Gastroesophageal sphincter (tissue), 4 donors: Measurements from ENCODE around the gene RAB3C. TPM values are rescaled to one million over a fixed set of nuclear protein-coding genes. Genes with fewer than 3 reads are reported as not detected.

Experiments used
- ATAC-seq: fragments of 150-250 bp; one replicate; pipeline ENCODE4 v1.9.1; 2016; ENCODE audit warnings: mild to moderate bottlenecking, moderate library complexity
- H3K27ac ChIP-seq, 4 donors: fragments of 200-600 bp; sonication (generic) in 3 of 4; 1 replicate in 3 of 4; 2 replicates in 1 of 4; pipeline ENCODE4 v1.5.1; 2016 to 2019
- H3K27me3 ChIP-seq: fragments of 200-600 bp; sonication (generic); one replicate; pipeline ENCODE4 v1.5.1; 2019
- H3K36me3 ChIP-seq, 2 donors: fragments of 200-600 bp; sonication (generic); one replicate each; pipeline ENCODE4 v1.5.1; 2019; ENCODE audit warnings: control low read depth in 1 of 2
- H3K4me1 ChIP-seq, 3 donors: fragments of 200-600 bp; sonication (generic); 1 replicate in 2 of 3; 2 replicates in 1 of 3; pipeline ENCODE4 v1.5.1; 2016 to 2019; ENCODE audit warnings: control low read depth in 2 of 3
- H3K4me3 ChIP-seq, 2 donors: fragments of 200-600 bp; sonication (generic); one replicate each; pipeline ENCODE4 v1.5.1; 2019; ENCODE audit warnings: mild to moderate bottlenecking in 1 of 2, moderate library complexity in 1 of 2
- H3K9me3 ChIP-seq, 3 donors: fragments of 200-600 bp; sonication (generic); one replicate each; pipeline ENCODE4 v1.5.1; 2017 to 2019; ENCODE audit warnings: control low read depth in 2 of 3
- EP300 ChIP-seq: sonication (generic); formaldehyde crosslinking; IDR thresholded peaks from one replicate; pipeline ENCODE4 v1.6.1; 2017; ENCODE audit warnings: antibody characterized with exemption, mild to moderate bottlenecking
- POLR2A ChIP-seq, 2 donors: fragments of 450-650 bp; IDR thresholded peaks; one replicate each; pipeline ENCODE4 v1.6.1; 2017; ENCODE audit warnings: antibody characterized with exemption in 2 of 2, mild to moderate bottlenecking in 2 of 2, moderate library complexity in 1 of 2
- POLR2AphosphoS5 ChIP-seq: sonication (generic); formaldehyde crosslinking; IDR thresholded peaks from one replicate; pipeline ENCODE4 v1.6.1; 2017; ENCODE audit warnings: antibody characterized with exemption
- WGBS, 2 donors: methylation state at CpG; one replicate each; pipeline ENCODE4 v1.1.5; 2018; ENCODE audit warnings: low coverage in 1 of 2; 5-methylcytosine and 5-hydroxymethylcytosine counted together
- total RNA-seq, 4 donors: library from RNA; depleted of rRNA; stranded (reverse); fragments of >200 nt; gene quantifications; one replicate each; pipeline ENCODE4 v1.1.0, GENCODE V29; 2016
- TF ChIP-seq, protein P1 (sequence below), 4 experiments: fragments of 200-600 bp in 2 of 4; fragments of 450-650 bp in 2 of 4; sonication (generic) in 1 of 4; IDR thresholded peaks; one replicate each; pipeline ENCODE4 v1.5.1; 2017 to 2019; ENCODE audit warnings: antibody characterized with exemption in 4 of 4, mild to moderate bottlenecking in 2 of 4, moderate library complexity in 2 of 4

Gene RAB3C
- total RNA-seq, 4 donors from 2014 or later = 0.16 to 3.5 (median 2.1) TPM

DNA sequence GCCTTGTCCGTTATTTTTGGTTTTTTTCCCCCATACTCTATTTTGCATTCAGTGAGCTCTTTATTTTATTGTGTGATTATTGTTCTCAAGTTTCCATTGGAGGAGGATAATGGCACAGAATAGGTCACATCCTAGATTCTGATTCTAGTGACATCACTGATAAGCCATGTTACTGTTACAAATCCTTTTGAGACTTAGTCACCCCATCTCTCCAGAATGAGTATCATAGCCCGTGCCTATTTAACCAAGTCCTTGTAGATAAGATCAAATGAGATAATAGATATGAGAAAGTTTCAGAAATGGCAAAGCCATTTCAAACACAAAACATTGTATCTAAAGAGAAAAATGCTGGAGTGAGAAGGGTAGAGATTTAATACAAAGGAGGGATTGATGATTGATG lies 242.6 kb downstream of the RAB3C start:
- TF ChIP-seq POLR2A (IDR thresholded peaks at IDR 0.05) = no peak
- TF ChIP-seq EP300 = no peak
- TF ChIP-seq, protein P1, sequence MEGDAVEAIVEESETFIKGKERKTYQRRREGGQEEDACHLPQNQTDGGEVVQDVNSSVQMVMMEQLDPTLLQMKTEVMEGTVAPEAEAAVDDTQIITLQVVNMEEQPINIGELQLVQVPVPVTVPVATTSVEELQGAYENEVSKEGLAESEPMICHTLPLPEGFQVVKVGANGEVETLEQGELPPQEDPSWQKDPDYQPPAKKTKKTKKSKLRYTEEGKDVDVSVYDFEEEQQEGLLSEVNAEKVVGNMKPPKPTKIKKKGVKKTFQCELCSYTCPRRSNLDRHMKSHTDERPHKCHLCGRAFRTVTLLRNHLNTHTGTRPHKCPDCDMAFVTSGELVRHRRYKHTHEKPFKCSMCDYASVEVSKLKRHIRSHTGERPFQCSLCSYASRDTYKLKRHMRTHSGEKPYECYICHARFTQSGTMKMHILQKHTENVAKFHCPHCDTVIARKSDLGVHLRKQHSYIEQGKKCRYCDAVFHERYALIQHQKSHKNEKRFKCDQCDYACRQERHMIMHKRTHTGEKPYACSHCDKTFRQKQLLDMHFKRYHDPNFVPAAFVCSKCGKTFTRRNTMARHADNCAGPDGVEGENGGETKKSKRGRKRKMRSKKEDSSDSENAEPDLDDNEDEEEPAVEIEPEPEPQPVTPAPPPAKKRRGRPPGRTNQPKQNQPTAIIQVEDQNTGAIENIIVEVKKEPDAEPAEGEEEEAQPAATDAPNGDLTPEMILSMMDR (IDR thresholded peaks at IDR 0.05) = no peak
- TF ChIP-seq POLR2AphosphoS5 = no peak
- Histone ChIP-seq H3K27me3 (no peaks in the 10 kb centered on the region), H3K4me1 (no peaks in the 10 kb centered on the region), H3K9me3 (no peaks in the 10 kb centered on the region), H3K36me3 (no peaks in the 10 kb centered on the region), H3K27ac (no peak overlapping the region), H3K4me3 (no peak overlapping the region)
- 78 to 93% methylated on average over 2 of the region's 2 CpGs for WGBS, 2 donors
- no peak for ATAC-seq

DNA sequence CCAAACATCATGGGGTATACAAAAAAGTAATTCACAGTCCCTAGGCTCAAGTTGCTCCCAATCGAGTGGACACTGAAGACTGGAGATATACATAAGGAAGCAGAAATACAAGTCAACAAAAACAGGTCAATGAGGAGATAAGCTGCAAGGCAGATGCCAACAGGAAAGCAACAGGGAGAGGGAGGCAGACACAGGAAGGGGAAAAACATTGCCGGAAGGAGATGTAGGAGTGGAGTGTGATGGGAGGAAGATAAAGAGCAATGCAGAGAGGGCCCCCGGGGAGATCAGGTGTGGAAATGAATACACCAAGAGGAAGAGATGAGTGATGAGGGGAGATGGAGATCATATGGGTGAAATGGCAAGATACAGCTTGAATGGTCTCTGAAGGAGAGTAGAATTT lies 243.0 kb downstream of the RAB3C start:
- TF ChIP-seq EP300 (no peak), POLR2A (IDR thresholded peaks at IDR 0.05) (no peak), POLR2AphosphoS5 (no peak)
- TF ChIP-seq, protein P1 (IDR thresholded peaks at IDR 0.05) = no peak
- 57 to 72% methylated on average over 3 of the region's 3 CpGs for WGBS, 2 donors
- ATAC-seq = no peak

DNA sequence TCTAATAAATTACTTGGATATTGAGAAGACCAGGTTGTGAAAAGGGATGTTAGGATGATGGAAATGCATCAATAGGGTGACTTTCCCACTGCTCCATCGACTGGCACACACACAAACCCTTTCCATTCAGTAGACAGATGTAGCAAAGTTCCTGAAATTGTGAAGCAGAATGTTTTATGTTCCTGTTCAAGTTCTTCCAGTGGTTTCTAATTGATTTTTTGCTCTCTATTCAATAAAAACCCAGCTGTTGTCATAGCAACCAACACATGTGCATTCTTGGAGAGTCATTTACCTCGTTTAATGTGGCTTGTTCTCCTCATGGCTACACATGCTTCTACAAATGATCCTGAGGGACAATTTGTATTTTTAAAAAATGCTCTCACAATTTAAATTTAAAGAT lies 244.6 kb downstream of the RAB3C start:
- 45 to 46% methylated on average over 2 of the region's 2 CpGs for WGBS, 2 donors
- Histone ChIP-seq H3K4me3 (no peak overlapping the region), H3K27ac (no peak overlapping the region), H3K27me3 (no peaks in the 10 kb centered on the region), H3K9me3 (no peaks in the 10 kb centered on the region), H3K36me3 (no peaks in the 10 kb centered on the region), H3K4me1 (no peaks in the 10 kb centered on the region)
- no peak for TF ChIP-seq POLR2AphosphoS5
- TF ChIP-seq EP300 = no peak
- no peak for TF ChIP-seq POLR2A (IDR thresholded peaks at IDR 0.05)
- TF ChIP-seq, protein P1 (IDR thresholded peaks at IDR 0.05) = no peak
- no peak for ATAC-seq

More for the DNA sequence above, 243.0 kb downstream of the RAB3C start:
- no peak overlapping the region for H3K27ac ChIP-seq
- no peaks in the 10 kb centered on the region for H3K4me1 ChIP-seq
- no peak overlapping the region for H3K4me3 ChIP-seq
- no peaks in the 10 kb centered on the region for H3K9me3 ChIP-seq
- no peaks in the 10 kb centered on the region for H3K27me3 ChIP-seq
- H3K36me3 ChIP-seq = no peaks in the 10 kb centered on the region

- no peak for ATAC-seq
- Histone ChIP-seq H3K36me3 (no peaks in the 10 kb centered on the region), H3K9me3 (no peaks in the 10 kb centered on the region), H3K4me1 (no peaks in the 10 kb centered on the region), H3K4me3 (no peak overlapping the region), H3K27me3 (no peaks in the 10 kb centered on the region), H3K27ac (no peak overlapping the region)
- TF ChIP-seq EP300 (no peak), POLR2A (IDR thresholded peaks at IDR 0.05) (no peak), POLR2AphosphoS5 (no peak)
- TF ChIP-seq, protein P1 (IDR thresholded peaks at IDR 0.05) = no peak
- 53 to 100% methylated on average over 3 to 4 of the region's 4 CpGs for WGBS, 2 donors
These were observed 245.4 kb downstream of the RAB3C start for GRCh38 chr5:58828258-58828657.

GRCh38 chr5:58834242-58835225 lies 251.7 kb downstream of the RAB3C start:
- H3K9me3 ChIP-seq = peaks cover 0 to 20% (median 0%) of the 10 kb centered on the region in 3 donors
- no peak overlapping the region for H3K27ac ChIP-seq
- TF ChIP-seq, protein P1 (IDR thresholded peaks at IDR 0.05) = no peak
- TF ChIP-seq EP300 (no peak), POLR2AphosphoS5 (no peak)
- no peak overlapping the region for H3K4me3 ChIP-seq
- ATAC-seq = no peak
- no peaks in the 10 kb centered on the region for H3K36me3 ChIP-seq
- H3K4me1 ChIP-seq = no peaks in the 10 kb centered on the region
- no peaks in the 10 kb centered on the region for H3K27me3 ChIP-seq
